ENCODE data around the gene APOL1. TPM values are rescaled to one million over a fixed set of nuclear protein-coding genes. Genes with fewer than 3 reads are reported as not detected.

Gene APOL1
- total and polyA plus RNA-seq, 2 of the 4 experiments (the other 2 are of a cell fraction): 0.36 to 0.77 TPM

DNA sequence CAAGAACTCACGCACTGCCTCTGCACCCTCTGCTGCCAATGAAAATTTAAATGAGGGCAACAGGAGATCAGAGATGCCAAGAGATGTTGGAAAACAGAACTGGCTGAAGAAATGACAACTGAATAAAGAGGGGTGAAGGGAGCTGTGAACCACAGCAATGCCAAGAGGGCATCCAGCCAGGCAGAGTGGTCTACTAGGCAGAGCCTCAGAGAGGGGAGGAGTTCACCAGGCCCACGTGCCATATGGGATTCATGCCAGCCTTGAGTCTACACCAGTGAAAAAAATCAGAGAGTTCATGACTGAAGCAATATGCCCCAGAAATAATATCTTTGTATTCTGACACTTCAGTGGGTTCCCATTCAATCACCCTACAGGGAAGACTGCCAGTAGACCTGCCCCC, 18.0 kb upstream of the APOL1 start:
- POLR2A ChIA-PET (ENCODE audit: unreplicated experiment): no interaction called here
- Histone ChIP-seq H2BK5ac (ENCODE audit: low read depth, low read length, poor library complexity, severe bottlenecking) (no peak overlapping the region), H3K9me1 (ENCODE audit: insufficient read depth, low read length) (peaks cover 17% of the 10 kb centered on the region), H3K79me1 (ENCODE audit: low read depth in 1 of 2, low read length in 2 of 2) (peaks cover 4 to 49% of the 10 kb centered on the region in 2 experiments), H3K18ac (ENCODE audit: low read depth, low read length) (no peak overlapping the region), H2BK120ac (ENCODE audit: low read depth, low read length) (no peak overlapping the region), H4K8ac (ENCODE audit: low read depth in 2 of 2, low read length in 2 of 2) (no peak overlapping the region), H3K4me3 (ENCODE audit: insufficient read depth, low read depth, low read length) (no peak overlapping the region), H3K4ac (ENCODE audit: low read depth, low read length) (no peak overlapping the region), H2BK15ac (ENCODE audit: low read depth, low read length) (no peak overlapping the region), H3K9ac (ENCODE audit: low read depth, low read length) (no peak overlapping the region), H2AFZ (replicated peaks; ENCODE audit: low read length, poor library complexity) (no peak overlapping the region), H3K56ac (ENCODE audit: extremely low read depth, insufficient read depth, low read length) (no peak overlapping the region), H3K4me2 (ENCODE audit: low read depth, low read length) (no peak overlapping the region), H4K91ac (ENCODE audit: insufficient read depth, low read depth, low read length) (no peak overlapping the region), H3K14ac (replicated peaks; ENCODE audit: low read depth, low read length) (0 out of 2 replicates have a peak overlapping the region, but pooled peaks have one; percentile 1), H3K23ac (ENCODE audit: low read depth, low read length) (no peak overlapping the region), H2BK20ac (ENCODE audit: low read depth, low read length) (no peak overlapping the region), H2AK5ac (ENCODE audit: low read depth, low read length) (no peak overlapping the region), H3K9me3 (ENCODE audit: control insufficient read depth, insufficient read depth, low read length) (no peaks in the 10 kb centered on the region), H2AK9ac (replicated peaks; ENCODE audit: low read depth, low read length, poor library complexity) (no peak overlapping the region), H4K5ac (ENCODE audit: low read depth, low read length) (no peak overlapping the region), H3K27me3 (ENCODE audit: control insufficient read depth, insufficient read depth, low read length) (no peaks in the 10 kb centered on the region), H3K36me3 (ENCODE audit: control insufficient read depth, insufficient read depth, low read length) (peaks cover 28% of the 10 kb centered on the region), H4K20me1 (ENCODE audit: insufficient read depth, low read length) (peaks cover 9% of the 10 kb centered on the region; the same call in 1 of the 2 replicates), H3K27ac (ENCODE audit: insufficient read depth, low read length) (no peak overlapping the region), H3K4me1 (ENCODE audit: control insufficient read depth, insufficient read depth, low read length) (peaks cover 19% of the 10 kb centered on the region)
- 83% methylated on average over 1 of the region's 2 CpGs; no CpG with 5 or more reads in 1 of the 2 experiments for WGBS, 2 experiments (ENCODE audit: extremely low coverage in 2 of 2, insufficient read length in 1 of 2)
- intact Hi-C loops (cut with micrococcal nuclease): loop anchor here (5.0 kb wide), 1 partner anchor 42 kb away; no protein-coding TSS in a partner anchor
- dilution Hi-C loops (cut with HindIII; ENCODE audit: low sequenced_read_pairs, unreplicated experiment): no loop called here
- in situ Hi-C loops (cut with MboI; ENCODE audit: low sequenced_read_pairs): no loop called here
- TF ChIP-seq MXI1 (IDR thresholded peaks at IDR 0.05; ENCODE audit: borderline replicate concordance, low read depth, low read length) (no peak), CEBPB (IDR thresholded peaks at IDR 0.05; ENCODE audit: low read depth, low read length) (no peak), CHD1 (IDR thresholded peaks at IDR 0.05; ENCODE audit: low read depth, low read length) (no peak), NFE2L2 (IDR thresholded peaks at IDR 0.05; ENCODE audit: low read depth, low read length) (no peak), CTCF (conservative IDR thresholded peaks at IDR 0.05; ENCODE audit: low read depth, low read length) (no peak), ELK1 (IDR thresholded peaks at IDR 0.05; ENCODE audit: borderline replicate concordance, low read depth, low read length) (no peak), SMC3 (IDR thresholded peaks at IDR 0.05; ENCODE audit: low read depth, low read length) (no peak), POLR2A (IDR thresholded peaks at IDR 0.05; ENCODE audit: low read depth, low read length) (no peak)
- TF ChIP-seq, protein P1, sequence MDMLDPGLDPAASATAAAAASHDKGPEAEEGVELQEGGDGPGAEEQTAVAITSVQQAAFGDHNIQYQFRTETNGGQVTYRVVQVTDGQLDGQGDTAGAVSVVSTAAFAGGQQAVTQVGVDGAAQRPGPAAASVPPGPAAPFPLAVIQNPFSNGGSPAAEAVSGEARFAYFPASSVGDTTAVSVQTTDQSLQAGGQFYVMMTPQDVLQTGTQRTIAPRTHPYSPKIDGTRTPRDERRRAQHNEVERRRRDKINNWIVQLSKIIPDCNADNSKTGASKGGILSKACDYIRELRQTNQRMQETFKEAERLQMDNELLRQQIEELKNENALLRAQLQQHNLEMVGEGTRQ (IDR thresholded peaks at IDR 0.05; ENCODE audit: low read depth, low read length): no peak
- DNase-seq: no peak
- no peak for ATAC-seq (ENCODE audit: low read depth)
- CTCF ChIA-PET: no interaction called here
- BruUV-seq (replicated peaks): no TSS peak

Data from IMR-90 (cell line).